Stimulated activated CD4-positive, alpha-beta T cell treated with anti-CD3 and anti-CD28 coated beads, Interleukin-12 subunit alpha, Interleukin-12 subunit beta, amount 100 ng/mL, for 48 hours (primary cell): ENCODE measurements around the gene NT5DC3.

Experiments used
- DNase-seq, 3 donors: peaks; one replicate each; pipeline ENCODE4 v3.0.0-alpha.2; 2020; ENCODE audit warnings: low read depth in 2 of 3, low spot score in 1 of 3

NT5DC3 gene

DNA sequence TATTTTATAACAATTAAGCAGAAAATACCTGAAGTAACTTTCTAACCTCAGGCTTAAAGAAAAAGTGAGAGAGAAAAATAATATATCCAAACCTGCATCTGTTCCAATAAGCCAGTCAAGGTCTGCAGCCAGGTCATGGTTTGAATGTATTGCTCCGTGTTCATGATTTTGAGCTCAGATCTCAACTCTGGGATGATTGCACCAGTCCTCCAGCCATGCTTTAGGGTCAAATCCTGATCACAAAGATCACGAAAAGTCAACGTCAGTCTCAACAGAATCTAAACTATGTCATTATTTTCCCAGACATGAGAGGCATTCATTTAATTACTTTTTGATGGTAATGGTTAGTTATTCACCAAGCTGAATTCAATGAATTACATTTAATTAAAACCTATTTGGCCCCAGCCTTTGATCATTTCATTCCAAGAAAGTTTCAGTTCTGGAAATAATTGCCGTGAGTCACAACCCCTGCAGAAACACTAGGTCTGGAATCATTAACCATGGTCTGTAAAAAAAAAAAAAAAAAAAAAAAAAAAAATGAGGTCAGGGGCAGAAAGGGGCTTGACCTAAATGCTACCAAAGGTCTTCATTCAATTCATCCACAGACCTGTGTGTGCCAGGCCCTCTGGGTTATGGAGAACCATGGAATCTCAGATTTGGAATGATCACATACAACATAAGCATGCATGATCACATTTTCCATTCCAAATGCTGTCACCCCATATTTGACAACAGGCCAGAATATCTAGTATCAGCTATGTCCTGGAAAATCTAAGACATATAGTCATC lies 55.6 kb downstream of the NT5DC3 start:
- DNase-seq: no peak

DNA sequence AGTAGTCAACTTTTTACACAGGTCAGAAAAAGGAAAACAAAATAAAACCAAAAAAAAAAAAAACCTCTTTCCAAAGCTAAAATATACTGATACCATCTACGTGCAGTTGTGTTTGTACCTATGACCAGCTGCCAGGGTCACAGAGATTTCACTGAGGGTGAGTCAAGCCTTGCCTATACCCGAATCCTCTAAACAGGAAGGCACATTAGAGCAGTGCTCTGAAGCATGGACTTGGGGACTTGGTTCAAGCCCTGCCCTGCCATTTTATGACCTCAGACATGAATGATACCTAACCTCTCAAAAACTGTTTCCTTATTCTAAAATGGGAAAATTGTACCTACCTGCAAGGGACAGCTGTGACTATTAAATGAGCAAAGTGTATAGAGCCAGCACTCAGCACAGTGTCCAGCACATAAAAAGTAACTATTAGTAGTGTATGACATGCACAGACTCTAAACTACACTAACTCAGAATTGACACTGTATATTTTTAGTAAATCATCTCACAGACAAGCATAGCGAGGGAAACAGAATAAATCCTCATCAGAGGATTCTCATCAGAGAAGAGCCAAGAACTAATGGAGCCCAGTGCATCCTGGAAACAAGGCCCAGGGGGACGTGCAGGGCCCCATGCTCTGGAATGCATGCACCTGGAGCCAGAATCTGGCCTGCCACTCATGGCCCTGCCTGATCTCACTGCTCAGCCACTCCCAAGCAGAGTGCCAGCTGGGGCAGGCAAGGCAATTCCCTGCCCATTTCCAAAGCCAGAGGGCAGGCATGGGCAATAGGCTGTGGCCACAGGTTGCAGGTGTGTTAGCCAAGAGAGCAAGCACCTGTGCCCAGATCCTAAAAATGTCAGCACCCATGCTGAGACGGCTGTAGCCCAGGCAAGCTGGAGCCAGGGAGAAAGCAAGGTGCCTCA lies 57.0 kb downstream of the NT5DC3 start:
- DNase-seq: no peak

DNA sequence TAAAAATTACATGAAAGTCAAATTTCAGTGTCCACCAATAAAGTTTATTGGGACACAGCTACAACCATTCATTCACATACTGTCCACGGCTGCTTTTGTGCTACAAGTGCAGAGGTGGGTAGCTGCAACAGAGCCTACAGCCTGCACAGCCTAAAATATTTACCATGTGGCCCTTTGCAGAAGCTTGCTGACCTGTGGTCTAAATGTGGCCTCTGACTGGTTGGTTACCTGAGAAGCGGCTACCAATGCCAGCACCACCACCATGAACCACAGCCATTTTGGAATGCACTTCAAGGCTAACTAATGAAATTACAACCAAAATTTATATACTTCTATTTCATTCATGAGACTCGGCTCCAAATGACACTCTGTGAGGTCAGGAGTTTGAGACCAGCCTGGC lies 58.6 kb downstream of the NT5DC3 start:
- no peak for DNase-seq

DNA sequence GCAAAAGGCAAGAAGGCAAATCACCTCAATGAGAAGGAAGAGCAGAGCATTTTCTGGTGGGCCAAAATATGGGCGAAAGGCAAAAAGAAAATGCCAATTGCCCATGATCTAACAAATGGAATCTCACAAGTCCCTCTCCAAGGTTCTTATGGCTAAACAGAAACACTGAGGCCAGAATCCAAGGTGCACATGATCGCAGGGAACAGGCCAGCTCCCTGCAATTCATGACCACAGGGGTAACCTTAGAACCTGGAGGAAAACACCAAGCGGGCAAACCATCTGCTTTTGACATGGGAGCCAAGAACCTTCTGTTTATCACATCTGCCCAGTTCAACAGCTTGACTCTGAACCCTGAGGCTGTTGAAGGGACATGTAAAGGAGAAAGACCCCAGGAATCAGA lies 60.0 kb downstream of the NT5DC3 start:
- no peak for DNase-seq

DNA sequence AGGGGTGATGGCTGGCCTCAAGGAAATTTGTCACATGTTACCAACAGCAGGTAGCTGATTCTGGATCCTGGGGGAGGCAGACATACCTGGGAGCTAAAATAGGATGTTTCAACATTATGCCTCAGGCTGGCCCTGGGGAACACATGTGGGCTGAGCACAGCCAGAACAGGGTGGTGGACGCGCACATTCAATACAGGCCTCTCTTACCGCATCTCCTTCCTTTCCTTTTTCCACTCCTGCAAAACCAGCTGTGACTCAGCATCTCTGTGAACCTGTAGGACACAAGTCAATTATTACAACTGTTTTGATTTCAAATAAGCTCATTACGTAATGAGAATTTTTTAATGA lies 61.0 kb downstream of the NT5DC3 start:
- DNase-seq: no peak

DNA sequence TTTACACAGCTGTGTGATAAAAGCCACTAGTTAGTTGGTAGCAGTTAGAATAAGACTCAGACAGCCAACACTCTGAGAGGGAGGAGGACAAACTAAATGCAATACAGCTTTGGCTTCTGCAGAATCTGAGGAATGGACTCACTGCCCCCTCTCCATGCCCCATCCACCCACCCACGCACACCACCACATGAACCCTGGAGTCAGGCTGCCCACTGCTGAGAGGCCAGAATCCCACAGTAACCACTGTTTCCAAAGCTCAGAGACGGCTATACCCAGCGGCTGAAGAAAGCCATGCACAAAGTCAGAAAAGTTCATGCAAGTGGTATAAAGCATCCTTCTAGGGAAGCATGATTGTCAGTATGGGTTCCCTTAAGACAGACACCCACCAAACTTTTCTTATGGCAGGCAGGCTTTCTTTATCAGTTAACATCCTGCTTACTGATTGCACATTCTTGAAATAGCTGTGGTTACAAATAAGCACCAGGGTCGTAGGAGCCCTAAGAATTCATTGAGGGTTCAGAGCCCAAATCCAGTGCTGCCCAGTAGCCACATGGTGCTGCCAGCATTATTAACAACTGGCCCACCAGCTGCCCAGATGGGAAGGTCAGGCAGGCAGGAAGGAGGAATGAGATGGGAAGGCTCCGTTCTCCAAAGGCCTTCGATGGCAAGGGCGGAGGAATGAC lies 61.5 kb downstream of the NT5DC3 start:
- no peak for DNase-seq

DNA sequence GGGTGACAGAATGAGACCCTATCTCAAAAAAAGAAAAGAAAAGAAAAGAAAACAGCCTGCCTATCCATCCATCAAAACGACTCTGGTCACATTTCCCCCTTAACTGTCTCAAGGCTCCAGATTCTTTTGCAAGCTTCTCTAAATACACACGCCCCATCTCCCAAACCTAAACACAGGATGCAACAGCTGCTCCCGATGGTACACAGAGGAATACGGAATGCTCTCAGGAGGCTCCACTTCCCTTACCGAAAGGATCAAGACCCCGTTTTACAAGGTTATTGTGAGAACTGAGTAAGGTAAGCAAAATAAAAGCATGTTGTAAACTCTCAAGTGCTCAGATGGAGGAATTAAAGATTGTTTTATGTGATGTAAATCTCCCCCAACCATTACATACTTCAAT lies 62.3 kb downstream of the NT5DC3 start:
- no peak for DNase-seq

DNA sequence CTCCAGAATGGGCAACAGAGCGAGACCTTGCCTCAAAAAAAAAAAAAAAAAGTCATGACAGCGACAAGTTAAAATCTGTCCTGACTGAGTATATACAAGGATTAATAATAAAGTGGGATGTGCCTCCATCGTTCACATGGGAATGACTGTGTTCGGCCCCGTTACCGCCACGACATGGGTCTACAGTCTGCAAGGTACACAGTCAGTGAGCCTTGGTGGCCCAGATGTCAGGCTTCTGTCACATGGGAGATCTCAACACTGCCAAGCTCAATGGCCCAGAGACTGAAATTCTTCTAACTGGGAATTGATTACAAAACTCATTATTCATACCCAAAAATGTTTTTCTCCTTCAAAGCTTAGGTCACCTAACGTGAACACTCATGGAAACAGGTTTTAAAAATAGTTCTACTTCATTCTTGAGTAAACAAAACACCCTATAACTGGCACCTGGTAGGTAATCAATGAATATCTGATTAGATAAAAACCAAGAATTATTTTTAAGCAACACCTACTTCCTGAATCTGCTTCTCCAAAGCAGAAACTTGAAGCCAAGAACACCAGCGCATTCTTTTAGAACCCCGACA lies 66.0 kb downstream of the NT5DC3 start:
- no peak for DNase-seq

DNA sequence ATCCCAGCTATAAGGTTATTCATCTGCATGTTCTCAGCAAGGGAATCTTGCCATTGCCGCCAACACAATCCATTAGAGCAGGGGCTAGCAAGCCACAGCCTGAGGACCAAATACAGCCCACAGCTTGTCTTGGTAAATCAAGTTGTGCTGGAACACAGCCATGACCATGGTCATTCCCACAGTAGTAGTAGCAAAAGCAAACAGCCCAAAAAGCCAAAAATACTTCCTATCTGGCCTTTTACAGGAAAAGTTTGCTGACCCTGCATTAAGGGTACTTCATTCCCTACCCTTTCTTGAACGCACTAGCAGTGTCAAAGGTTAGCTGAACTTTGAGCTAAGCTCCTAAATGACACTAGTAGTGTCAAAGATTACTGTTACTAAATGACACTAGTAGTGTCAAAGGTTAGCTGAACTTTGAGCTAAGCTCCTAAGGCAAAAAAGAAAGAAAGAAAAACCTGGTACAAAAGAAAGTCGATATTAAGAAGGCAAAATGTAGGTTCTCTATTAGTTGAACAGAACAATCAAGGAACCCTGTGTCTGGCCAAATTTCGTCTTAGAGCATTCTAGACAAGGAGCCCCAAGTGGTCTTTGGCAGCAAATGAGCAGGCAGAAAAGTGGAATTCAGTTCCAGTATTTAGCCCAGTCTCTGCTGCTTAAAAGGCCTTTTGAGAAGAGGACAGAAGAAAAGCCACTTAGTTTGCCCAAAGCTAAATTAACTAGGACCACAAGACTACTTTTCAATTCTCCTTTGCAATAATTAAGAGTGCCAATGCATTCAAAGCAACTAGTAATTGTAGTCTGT lies 67.7 kb downstream of the NT5DC3 start:
- no peak for DNase-seq

DNA sequence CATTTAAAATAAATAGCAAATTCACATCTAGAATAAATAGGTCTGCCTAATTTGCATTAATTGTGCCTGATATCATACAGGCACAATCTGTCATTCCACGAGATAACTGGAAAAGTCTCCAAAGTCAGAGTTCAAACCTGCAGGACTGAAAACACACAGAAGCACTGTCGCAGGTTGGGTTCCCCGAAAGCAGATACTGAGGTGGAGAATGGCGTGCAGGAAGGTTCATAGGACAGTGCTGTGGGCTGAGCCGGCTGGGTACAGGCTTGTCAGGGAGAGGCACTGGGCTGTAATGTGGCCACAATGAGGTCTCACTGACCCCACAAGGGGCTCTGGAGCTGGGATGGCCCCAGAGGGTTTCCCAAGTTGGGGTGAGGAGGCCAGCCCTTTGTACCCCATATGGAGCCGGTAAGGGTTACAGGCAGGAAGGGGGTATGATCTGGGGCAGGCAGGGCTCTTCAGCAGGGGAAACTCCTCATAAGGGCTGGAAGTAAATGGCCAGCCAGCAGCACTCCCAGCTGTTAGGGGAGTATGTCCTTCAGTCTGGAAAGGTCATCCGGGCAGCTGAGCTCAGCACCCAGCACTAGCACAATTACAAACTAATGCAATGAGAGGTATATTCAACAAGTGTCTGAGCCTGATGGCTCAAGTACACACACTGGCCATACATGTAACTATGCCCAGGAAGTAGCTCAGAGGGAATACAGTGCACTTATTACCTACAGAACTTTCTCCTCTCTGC lies 68.5 kb downstream of the NT5DC3 start:
- no peak for DNase-seq

DNA sequence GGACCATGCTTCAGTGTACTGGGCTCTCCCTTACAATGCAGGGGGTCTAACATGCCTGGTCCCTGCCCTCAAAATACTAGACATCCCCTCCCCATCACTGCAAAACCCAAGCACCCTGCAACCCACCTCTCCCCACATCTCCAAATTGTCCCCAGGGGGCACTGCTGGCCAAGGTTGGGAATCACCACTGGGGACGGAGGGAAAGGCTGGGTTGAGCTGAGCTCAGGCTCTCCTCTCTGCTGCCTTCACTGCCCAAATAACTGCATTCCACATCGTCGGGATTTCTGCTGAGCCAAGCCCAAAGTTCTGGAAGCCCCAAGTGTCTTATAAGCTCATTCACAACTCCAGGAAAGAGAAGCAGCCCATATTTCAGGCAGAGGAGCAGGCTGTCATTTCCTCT lies 69.6 kb downstream of the NT5DC3 start:
- DNase-seq: no peak

DNA sequence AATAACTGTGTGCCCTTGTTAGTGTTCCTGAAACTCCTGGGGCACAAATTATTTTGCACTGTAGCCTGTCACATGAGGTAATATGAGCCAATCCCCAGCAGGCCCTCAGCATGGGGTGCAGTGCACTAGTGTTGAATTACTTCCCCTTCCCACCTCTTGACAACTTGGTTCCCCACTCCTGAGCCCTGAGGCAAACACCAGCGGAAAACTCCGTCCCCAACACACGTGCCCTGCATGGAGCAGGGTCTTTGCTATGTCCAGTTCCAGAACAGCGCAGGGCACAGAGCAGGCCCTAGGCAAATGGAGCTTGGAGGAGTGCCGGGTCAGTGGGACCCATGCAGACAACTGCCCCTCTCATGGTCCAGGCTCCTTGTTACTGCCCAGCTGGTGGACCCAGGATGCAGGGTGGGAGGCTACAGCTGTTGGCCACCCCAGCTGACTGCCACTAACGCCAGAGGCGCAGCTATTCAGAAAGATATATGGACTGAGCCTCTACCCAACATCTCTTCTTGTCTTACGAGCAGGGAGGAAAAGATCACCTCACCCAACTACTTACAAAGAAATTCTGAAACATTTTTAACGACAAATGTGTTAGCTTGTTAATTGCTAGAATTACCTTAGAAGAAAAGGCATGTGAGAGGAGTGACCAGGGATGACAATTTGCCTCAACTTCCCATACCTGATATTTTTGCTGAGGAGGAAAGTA lies 71.6 kb downstream of the NT5DC3 start:
- DNase-seq: no peak

DNA sequence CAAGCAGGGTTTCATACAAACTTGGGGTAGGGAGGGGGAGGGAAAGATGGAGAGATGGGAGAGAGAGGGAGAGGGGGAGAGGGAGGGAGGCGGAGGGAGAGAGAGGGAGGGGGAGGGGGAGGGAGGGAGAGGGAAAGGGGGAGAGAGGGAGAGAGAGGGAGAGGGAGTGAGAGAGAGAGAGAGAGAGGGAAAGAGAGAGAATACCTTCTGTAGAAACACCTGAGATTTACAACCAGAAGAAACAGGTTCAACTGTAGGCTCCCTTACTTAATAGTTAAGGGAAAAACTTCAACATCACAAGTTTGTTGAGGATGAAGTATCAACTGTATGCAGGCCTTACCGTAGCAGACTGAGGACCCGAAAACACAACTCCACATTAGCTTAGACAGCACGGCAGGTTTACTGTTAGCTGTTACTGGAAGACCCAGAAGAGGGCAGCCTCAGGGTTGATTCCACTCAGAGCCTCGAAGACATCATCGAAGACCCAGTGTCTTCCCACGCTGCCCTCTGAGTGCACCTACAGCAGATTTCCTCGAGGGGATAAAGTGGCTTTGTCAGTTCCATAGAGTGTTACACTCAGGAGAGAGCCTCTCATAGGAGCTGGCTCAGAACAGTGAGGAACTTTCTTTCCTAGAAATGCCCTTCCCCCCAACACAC lies 72.4 kb downstream of the NT5DC3 start:
- no peak for DNase-seq

DNA sequence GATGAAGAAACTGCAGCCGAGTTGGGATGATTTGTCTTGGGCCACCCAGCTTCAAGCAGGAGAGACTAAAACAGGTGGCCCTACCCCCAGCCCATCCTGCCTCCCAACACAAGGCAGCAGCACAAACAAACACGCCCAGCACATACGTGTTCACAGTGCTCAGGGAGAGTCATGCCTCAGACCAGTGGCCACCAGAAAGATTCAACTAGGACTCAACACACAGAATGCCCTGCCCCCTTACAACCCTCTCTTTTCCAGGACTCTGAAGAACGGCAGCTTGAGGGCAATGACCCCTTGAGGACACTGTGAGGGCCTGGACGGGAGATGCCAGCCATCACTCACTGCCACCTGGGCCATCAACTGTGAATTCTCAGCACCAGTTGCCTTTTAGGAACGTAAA lies 75.0 kb downstream of the NT5DC3 start:
- no peak for DNase-seq

DNA sequence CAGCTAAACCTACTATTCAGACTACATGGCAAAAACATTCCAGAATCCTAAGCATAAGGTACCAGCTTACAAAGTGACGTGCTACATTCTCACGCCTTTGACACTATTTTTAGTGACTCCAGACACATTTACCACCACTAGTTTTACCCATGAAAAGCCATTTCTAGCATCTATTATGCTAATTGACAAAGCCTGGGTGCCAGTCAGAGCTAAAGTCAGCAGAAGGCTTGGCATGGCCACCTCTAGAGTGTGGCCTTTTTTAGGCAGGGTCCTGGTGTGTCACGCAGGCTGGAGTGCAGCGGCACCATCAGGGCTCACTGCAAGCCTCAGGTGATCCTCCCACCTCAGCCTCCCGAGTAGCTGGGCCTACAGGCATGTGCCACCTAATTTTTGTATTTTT lies 75.7 kb downstream of the NT5DC3 start:
- DNase-seq: no peak

DNA sequence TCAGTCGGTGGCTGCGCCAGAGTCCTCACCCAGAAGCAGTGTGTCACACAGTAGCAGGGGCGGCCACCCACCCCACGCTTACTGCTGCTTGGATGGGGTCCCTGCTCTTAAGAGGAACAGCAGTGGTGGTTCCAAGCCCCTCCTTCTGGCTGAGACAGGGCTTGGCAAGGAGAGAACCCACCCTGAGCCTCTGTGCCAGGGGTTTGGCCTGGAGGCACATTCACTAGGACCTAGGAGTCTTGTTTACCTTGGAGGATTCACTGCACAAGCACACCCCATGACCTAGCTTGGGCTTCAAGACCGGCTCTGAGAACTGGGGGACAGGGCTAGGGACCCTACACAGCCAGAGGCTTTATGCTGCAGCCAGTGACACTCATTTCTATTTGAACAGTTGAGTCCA lies 78.6 kb downstream of the NT5DC3 start:
- DNase-seq: no peak

DNA sequence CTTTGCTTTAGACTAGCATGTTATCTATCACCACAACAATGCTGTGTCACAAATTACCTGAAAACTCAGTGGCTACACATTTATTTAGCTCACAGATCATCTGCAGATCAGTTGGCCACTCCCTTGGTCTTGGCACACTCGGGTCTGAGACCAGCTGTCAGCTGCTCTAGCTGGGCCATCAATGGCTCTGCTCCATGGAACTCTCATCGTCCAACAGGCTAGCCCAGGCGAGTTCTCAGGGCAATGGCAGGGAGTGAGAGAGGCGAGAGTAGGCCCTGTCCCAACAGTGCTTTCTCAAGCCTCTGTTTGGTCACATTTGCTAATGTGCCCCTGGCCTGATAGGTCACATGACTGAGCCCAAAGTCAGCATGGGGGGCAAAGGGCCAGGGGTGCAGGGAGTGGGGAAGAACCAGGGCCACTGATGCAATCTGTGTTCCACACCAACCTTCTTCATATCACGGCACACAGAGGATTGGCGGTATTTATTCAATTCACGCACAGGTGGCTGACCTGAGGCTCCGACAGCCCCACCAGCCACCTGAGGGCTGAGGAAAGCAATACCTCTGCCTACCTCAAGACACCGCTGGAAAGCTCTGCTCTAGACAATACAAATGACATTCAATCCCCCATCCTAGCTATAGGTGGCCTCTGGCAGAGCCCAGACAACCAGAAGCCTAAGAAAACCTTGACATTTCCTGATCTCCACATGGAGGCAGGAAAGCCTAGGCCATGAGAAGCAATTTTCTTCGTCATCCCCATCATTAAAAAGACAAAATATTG lies 82.5 kb downstream of the NT5DC3 start:
- no peak for DNase-seq

DNA sequence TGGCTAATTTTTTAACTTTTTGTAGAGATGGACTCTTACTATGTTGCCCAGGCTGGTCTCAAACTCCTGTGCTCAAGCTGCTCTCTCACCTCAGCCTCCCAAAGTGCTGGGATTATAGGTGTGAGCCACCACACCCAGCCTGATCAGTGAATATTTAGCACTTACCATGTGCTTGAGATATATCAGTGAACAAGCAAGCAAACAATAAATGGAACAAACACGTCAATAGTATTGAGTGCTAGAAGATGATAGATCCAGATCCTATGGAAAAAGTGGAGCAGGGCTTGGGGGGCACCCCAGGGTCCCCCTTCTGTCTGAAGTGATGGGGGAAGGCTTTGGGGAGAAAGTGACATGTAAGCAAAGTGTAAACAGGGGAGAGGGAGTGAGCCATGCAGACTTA lies 83.8 kb downstream of the NT5DC3 start:
- DNase-seq: no peak
